Measurements from ENCODE around the gene C6orf141. TPM values are rescaled to one million over a fixed set of nuclear protein-coding genes. Genes with fewer than 3 reads are reported as not detected.
A peak's percentile ranks its signal among the peaks of the same experiment; 100 is the strongest.

C6orf141 gene
- total RNA-seq, 1 donor from 2014 or later = 6.5 TPM

DNA sequence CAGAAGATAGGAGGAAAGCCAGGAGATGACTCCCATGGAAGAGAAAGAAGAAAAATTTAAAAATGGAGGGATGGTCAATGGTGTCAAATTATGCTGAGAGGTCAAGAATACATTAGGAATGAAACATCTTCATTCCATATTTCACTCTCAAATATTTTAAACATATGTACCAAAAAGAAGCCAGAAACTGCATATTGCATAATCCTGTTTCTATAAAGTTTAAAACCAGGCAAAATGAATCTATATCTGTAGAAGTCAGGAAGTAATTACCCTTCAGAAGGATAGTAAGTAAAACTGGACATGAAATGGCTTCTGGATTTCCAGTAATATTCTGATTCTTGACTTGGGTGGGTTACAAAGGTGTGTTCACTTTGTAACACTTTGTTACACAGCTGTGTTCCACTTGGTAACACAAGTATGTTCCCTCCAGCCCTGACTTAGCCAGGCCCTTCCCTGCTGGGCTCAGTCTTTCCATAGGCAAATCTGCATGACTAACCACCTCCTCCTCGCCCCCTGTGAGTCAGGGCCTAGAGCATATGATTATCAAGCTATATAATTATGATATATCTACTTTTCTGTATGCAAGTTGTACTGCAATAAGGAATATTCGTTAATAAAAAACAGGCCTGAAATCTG, 20.2 kb upstream of the C6orf141 start:
- DNase-seq (ENCODE audit: low read depth) = no peak

DNA sequence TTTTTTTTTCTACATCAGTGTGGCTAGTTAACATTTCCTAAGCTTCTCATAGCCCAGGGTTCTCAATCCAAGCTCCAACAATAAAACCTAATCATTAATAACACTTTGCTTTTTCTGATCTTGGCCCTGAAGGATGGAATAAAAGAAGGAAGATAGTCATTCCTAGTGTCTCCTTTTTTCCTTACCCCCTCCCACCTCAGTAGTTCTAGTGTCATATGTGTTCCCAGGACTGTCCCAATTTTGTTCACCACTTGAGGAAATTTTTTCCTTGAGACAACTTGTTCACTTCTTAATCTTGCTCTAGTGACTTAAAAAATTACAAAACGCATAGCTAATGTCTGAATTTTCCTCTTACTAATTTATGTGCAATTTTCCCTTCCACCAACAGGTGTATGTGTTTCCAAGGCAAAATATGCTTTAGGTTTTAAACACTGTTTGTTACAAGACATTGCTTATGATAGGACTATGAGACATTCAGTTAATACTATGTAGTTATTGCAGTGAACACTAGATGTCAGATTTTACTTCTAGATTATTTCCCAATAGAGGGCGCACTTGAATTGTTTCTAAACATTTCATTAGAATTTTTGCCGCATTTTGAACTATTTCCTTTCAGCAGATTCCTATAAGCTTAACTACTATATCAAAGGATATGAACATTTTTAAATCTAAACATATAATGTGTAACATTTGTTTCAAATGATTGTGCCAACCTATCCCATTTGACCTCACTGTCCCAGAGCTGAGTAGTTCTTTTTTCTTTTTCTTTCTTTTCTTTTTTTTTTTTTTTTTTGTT, 18.5 kb upstream of the C6orf141 start:
- DNase-seq (ENCODE audit: low read depth) = no peak
- Histone ChIP-seq H3K27me3 (ENCODE audit: control insufficient read depth, insufficient read depth, low read length) (no peaks in the 10 kb centered on the region), H3K4me3 (ENCODE audit: low read depth, low read length) (no peak overlapping the region), H3K36me3 (ENCODE audit: control insufficient read depth, insufficient read depth, low read length) (no peaks in the 10 kb centered on the region)
- TF ChIP-seq, protein P1, sequence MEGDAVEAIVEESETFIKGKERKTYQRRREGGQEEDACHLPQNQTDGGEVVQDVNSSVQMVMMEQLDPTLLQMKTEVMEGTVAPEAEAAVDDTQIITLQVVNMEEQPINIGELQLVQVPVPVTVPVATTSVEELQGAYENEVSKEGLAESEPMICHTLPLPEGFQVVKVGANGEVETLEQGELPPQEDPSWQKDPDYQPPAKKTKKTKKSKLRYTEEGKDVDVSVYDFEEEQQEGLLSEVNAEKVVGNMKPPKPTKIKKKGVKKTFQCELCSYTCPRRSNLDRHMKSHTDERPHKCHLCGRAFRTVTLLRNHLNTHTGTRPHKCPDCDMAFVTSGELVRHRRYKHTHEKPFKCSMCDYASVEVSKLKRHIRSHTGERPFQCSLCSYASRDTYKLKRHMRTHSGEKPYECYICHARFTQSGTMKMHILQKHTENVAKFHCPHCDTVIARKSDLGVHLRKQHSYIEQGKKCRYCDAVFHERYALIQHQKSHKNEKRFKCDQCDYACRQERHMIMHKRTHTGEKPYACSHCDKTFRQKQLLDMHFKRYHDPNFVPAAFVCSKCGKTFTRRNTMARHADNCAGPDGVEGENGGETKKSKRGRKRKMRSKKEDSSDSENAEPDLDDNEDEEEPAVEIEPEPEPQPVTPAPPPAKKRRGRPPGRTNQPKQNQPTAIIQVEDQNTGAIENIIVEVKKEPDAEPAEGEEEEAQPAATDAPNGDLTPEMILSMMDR (IDR thresholded peaks at IDR 0.05; ENCODE audit: insufficient read depth, low read length, poor library complexity, severe bottlenecking) = peak; percentile 77

More for the DNA sequence above, 20.2 kb upstream of the C6orf141 start:
- no peak overlapping the region for H3K4me3 ChIP-seq (ENCODE audit: low read depth, low read length)
- no peaks in the 10 kb centered on the region for H3K27me3 ChIP-seq (ENCODE audit: control insufficient read depth, insufficient read depth, low read length)
- TF ChIP-seq, protein P1 (IDR thresholded peaks at IDR 0.05; ENCODE audit: insufficient read depth, low read length, poor library complexity, severe bottlenecking) = no peak
- H3K36me3 ChIP-seq (ENCODE audit: control insufficient read depth, insufficient read depth, low read length) = no peaks in the 10 kb centered on the region

GRCh38 chr6:49535795-49536194, 14.7 kb upstream of the C6orf141 start:
- Histone ChIP-seq H3K27me3 (ENCODE audit: control insufficient read depth, insufficient read depth, low read length) (no peaks in the 10 kb centered on the region), H3K36me3 (ENCODE audit: control insufficient read depth, insufficient read depth, low read length) (no peaks in the 10 kb centered on the region)
- TF ChIP-seq, protein P1 (IDR thresholded peaks at IDR 0.05; ENCODE audit: insufficient read depth, low read length, poor library complexity, severe bottlenecking) = no peak

DNA sequence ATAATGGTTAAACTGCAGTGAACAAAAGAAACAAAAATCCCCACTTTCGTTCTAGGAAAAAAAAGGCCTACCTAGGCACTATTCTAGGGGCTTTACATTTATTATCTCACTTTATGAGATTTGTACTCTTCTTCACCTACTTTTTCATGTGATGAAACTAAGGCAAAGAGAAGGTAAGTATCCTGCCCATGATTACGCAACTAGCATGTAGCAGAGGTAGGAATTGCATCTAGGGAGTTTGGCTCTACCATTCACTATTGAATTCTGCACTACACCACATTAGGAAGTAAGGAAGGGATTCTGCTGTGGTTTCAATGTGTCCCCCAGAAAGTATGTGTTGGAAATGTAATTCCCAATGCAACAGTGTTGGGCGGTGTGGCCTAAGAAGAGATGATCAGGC, 11.4 kb upstream of the C6orf141 start:
- H3K36me3 ChIP-seq (ENCODE audit: control insufficient read depth, insufficient read depth, low read length) = no peaks in the 10 kb centered on the region
- no peak for DNase-seq (ENCODE audit: low read depth)
- H3K27me3 ChIP-seq (ENCODE audit: control insufficient read depth, insufficient read depth, low read length) = no peaks in the 10 kb centered on the region
- TF ChIP-seq, protein P1 (IDR thresholded peaks at IDR 0.05; ENCODE audit: insufficient read depth, low read length, poor library complexity, severe bottlenecking) = no peak
- no peak overlapping the region for H3K4me3 ChIP-seq (ENCODE audit: low read depth, low read length)

More at GRCh38 chr6:49535795-49536194, 14.7 kb upstream of the C6orf141 start:
- H3K4me3 ChIP-seq (ENCODE audit: low read depth, low read length) = no peak overlapping the region
- DNase-seq (ENCODE audit: low read depth) = no peak

- no peak for DNase-seq (ENCODE audit: low read depth)
- Histone ChIP-seq H3K27me3 (ENCODE audit: control insufficient read depth, insufficient read depth, low read length) (no peaks in the 10 kb centered on the region), H3K36me3 (ENCODE audit: control insufficient read depth, insufficient read depth, low read length) (no peaks in the 10 kb centered on the region), H3K4me3 (ENCODE audit: low read depth, low read length) (no peak overlapping the region)
- TF ChIP-seq, protein P1 (IDR thresholded peaks at IDR 0.05; ENCODE audit: insufficient read depth, low read length, poor library complexity, severe bottlenecking) = no peak
These were observed 9.9 kb upstream of the C6orf141 start for GRCh38 chr6:49540614-49541013.
